Calu3 (cell line): ENCODE data around the gene ZNF354C. TPM values are rescaled to one million over a fixed set of nuclear protein-coding genes. Genes with fewer than 3 reads are reported as not detected.

Experiments
- Bru-seq: library from RNA; stranded (reverse); fragments of 400-500 nt; gene quantifications from one replicate; lab custom pipeline; 2021; lab: Mats Ljungman, UMichigan
- BruChase-seq, 2 experiments: library from RNA; stranded (reverse); fragments of 400-500 nt; gene quantifications; one replicate each; lab custom pipeline; 2021; lab: Mats Ljungman, UMichigan
- BruUV-seq: library from RNA; stranded (reverse); fragments of 400-500 nt; replicated peaks from 2 replicates; lab custom pipeline; 2021; lab: Mats Ljungman, UMichigan
- CTCF ChIA-PET: fragments of 300-600 bp; sonication (Branson Sonifier 250); formaldehyde crosslinking; loops from one replicate; lab custom pipeline; 2022; ENCODE audit warnings: antibody characterized with exemption; lab: Charles Lee
- DNase-seq: peaks from one replicate; pipeline ENCODE4 v3.0.0; 2022
- H3K27ac Mint-ChIP-seq: one replicate; pipeline ENCODE4 v1.8.0; 2022; ENCODE audit warnings: mixed read lengths; ENCODE audit not compliant: unreplicated experiment
- H3K27me3 Mint-ChIP-seq: one replicate; pipeline ENCODE4 v1.8.0; 2022; ENCODE audit warnings: mixed read lengths; ENCODE audit not compliant: unreplicated experiment
- H3K36me3 Mint-ChIP-seq: one replicate; pipeline ENCODE4 v1.8.0; 2022; ENCODE audit warnings: mild to moderate bottlenecking, moderate library complexity, mixed read lengths; ENCODE audit not compliant: insufficient read depth, unreplicated experiment
- H3K4me1 Mint-ChIP-seq: one replicate; pipeline ENCODE4 v1.8.0; 2022; ENCODE audit warnings: mild to moderate bottlenecking, low read depth, mixed read lengths; ENCODE audit not compliant: unreplicated experiment
- H3K4me3 Mint-ChIP-seq: one replicate; pipeline ENCODE4 v1.8.0; 2022; ENCODE audit warnings: mild to moderate bottlenecking, low read depth, moderate library complexity, mixed read lengths; ENCODE audit not compliant: unreplicated experiment
- H3K9me3 Mint-ChIP-seq: one replicate; pipeline ENCODE4 v1.8.0; 2022; ENCODE audit warnings: low read depth, mixed read lengths; ENCODE audit not compliant: unreplicated experiment
- intact Hi-C: fragments of 100-400 bp; cut with micrococcal nuclease; formaldehyde crosslinking; loops from one replicate; pipeline ENCODE4 v1.10.0; 2022; ENCODE audit not compliant: unreplicated experiment
- long read RNA-seq: library from polyadenylated mRNA; stranded (forward); transcript quantifications from one replicate; pipeline ENCODE4 v2.0.0, GENCODE V29; 2022
- total RNA-seq: library from RNA; stranded (reverse); gene quantifications from 2 replicates; pipeline ENCODE4 v1.2.3, GENCODE V29; 2022
- TF ChIP-seq, protein P1 (sequence below): fragments of 200-600 bp; IDR thresholded peaks from one replicate; pipeline ENCODE4 v1.8.0; 2022; ENCODE audit warnings: antibody characterized with exemption; ENCODE audit not compliant: unreplicated experiment

The ZNF354C gene
- total RNA-seq (2.1 and 2.4 TPM in 2 replicates), Bru-seq, nascent RNA (percentile 51 among the genes with signal in this experiment), BruChase-seq, experiment 1, labeled RNA remaining after a 6-hour chase (percentile 51 among the genes with signal in this experiment), BruChase-seq, experiment 2, labeled RNA remaining after a 2-hour chase (percentile 63 among the genes with signal in this experiment)
- long read RNA-seq, full-length matches to known transcripts, result 1 of 1 reads
- long read RNA-seq, partial matches to known transcripts, result 0 of 1 reads
- long read RNA-seq, other reads (novel, unspliced or antisense), result 0 of 1 reads

DNA sequence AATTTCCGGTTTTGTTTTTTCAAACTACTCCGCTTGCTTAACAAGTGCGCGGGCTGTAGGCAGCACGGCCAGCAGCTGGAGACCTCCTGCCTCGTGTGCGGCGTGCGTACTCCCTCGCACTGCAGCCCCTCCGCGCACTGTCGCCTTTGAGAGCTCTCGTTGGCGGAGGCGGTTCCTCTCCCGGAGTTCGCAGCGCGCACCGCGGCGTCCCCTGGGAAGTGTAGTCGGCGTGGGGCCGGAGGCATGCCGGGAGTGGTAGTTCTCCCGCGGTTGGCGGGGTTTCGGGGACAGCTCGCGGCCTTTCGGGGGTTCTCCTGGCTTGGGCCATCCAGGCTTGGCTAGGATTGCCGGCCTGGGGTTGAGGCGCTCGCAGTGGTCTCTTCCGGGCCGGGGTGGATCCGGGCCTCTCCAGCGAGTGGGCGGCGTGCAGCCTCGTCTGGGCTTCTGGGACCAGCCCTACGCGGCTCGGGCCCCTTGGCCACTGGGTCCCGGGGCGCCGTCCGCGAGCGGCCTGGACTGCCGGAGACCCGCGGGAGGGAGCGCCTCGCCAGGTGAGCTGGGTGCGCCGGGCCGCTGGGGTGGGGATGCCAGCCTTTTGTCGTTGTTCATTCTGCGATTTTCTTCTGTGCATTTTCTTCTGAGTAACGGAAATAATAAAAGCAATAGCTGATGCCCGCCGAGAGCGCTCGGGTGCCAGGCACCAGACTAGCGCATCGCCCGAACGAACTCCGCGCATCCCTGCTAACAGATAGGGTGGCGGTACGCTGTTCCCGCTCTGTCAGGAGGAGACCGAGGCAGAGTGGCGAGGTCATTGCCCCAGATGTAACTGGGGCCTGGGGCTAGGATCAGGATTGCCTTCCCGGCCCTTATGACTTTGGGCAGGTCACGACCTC is at the start of gene ZNF354C:
Gene ZNF354C, plus strand, starts transcription at position 258 of the 893 bp plus-strand sequence. CDS start 1,696 bp downstream, outside the sequence.
- DNase-seq, result peak; percentile 86
- Mint-ChIP-seq H3K4me1 (no peaks in the 10 kb centered on the region), H3K4me3 (peak within 1 kb of the TSS; percentile 73), H3K9me3 (peaks cover 24% of the 10 kb centered on the region), H3K27me3 (no peaks in the 10 kb centered on the region), H3K36me3 (peaks cover 11% of the 10 kb centered on the region), H3K27ac (no peak within 1 kb of the TSS)
- no TSS peak for BruUV-seq
- CTCF ChIA-PET, result interaction anchor here (0.7 kb wide), 1 partner anchor 432 kb away, joined by 3 read pairs; no protein-coding TSS in a partner anchor
- TF ChIP-seq, protein P1, sequence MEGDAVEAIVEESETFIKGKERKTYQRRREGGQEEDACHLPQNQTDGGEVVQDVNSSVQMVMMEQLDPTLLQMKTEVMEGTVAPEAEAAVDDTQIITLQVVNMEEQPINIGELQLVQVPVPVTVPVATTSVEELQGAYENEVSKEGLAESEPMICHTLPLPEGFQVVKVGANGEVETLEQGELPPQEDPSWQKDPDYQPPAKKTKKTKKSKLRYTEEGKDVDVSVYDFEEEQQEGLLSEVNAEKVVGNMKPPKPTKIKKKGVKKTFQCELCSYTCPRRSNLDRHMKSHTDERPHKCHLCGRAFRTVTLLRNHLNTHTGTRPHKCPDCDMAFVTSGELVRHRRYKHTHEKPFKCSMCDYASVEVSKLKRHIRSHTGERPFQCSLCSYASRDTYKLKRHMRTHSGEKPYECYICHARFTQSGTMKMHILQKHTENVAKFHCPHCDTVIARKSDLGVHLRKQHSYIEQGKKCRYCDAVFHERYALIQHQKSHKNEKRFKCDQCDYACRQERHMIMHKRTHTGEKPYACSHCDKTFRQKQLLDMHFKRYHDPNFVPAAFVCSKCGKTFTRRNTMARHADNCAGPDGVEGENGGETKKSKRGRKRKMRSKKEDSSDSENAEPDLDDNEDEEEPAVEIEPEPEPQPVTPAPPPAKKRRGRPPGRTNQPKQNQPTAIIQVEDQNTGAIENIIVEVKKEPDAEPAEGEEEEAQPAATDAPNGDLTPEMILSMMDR, result no peak
- intact Hi-C loops, result no loop called here

DNA sequence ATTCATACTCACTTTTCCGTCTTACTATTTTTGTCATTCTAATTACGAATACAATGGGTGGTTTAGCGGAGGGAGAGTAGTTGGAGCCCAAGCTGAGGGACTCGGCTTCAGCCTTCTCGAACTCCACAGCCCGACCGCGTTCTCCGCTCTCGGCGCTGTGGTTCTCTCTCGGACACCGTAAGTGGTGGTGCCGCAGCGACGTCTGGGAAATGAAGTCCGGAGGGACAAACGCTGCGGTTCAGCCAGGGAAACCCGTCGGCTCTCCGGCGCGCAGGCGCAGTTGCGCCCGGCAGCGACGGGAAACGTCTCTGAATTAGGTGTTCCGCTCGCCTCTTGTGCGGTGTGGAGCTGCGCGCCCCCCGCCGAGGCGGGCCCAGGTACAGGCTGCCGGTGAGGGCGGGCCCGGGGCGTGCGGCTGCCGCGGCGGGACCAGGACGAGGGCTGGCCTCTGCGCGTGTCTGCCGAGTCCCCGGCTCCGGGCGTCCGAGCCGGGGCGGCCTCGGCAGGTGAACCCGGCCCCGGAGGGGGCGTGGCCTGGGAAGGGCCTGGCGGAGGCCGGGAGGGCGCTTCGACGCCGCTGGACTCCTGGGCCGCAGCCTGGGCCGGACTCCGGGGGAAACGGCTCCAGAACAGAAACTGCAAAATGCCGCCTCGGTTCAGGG is 36.5 kb upstream of the ZNF354C start, which contains the start of gene ZNF879:
Gene ZNF879, plus strand, starts transcription at position 277 of the 662 bp plus-strand sequence. CDS start 1,201 bp downstream, outside the sequence.
- CTCF ChIA-PET, result no interaction called here
- H3K27ac Mint-ChIP-seq, result no peak within 1 kb of the TSS
- BruUV-seq, result TSS peak; percentile 41
- no peaks in the 10 kb centered on the region for H3K36me3 Mint-ChIP-seq
- intact Hi-C loops, result no loop called here
- H3K4me1 Mint-ChIP-seq, result no peaks in the 10 kb centered on the region
- H3K4me3 Mint-ChIP-seq, result peak within 1 kb of the TSS; percentile 62
- TF ChIP-seq, protein P1, result no peak
- peak; percentile 80 for DNase-seq
- H3K27me3 Mint-ChIP-seq, result no peaks in the 10 kb centered on the region
- H3K9me3 Mint-ChIP-seq, result peaks cover 19% of the 10 kb centered on the region

DNA sequence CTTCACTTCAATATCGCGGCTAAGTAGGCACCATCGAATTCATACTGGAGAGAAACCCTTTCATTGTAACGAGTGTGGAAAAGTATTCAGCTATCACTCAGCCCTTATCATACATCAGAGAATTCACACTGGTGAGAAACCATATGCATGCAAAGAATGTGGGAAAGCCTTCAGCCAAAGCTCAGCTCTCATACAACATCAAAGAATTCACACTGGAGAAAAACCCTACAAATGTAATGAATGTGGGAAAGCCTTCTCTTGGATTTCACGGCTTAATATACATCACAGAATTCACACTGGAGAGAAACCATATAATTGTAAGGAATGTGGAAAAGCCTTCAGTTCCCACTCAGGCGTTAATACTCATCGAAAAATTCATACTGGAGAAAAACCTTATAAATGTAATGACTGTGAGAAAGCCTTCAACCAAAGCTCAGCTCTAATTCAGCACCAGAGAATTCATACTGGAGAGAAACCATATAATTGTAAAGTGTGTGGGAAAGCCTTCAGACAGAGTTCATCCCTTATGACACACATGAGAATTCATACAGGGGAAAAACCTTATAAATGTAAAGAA is 27.1 kb upstream of the ZNF354C start:
- H3K36me3 Mint-ChIP-seq, result no peaks in the 10 kb centered on the region
- H3K4me3 Mint-ChIP-seq, result no peak overlapping the region
- H3K27ac Mint-ChIP-seq, result no peak overlapping the region
- no peaks in the 10 kb centered on the region for H3K27me3 Mint-ChIP-seq
- H3K9me3 Mint-ChIP-seq, result peaks cover 38% of the 10 kb centered on the region
- H3K4me1 Mint-ChIP-seq, result no peaks in the 10 kb centered on the region
- CTCF ChIA-PET, result no interaction called here
- intact Hi-C loops, result no loop called here
- no TSS peak for BruUV-seq
- no peak for DNase-seq
- TF ChIP-seq, protein P1, result no peak

DNA sequence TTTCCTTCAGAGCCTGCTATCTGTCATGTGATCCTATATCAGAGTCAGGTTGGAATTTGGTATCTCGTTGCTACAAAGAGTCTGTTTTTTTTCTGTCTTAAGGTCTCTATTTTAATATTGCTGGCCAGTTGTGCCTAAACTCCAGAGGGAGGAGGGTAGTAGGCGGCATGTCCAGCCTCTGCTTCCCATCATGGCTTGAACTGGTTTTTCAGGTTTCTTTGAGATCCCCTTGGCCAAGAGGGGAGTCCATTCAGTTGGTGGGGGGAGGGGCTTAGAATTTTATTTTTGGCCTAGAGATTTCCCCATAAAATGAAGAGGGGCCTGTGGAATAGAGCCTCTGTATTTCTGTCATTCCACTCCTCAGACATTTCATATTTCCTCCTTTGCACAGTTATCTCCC is 15.4 kb upstream of the ZNF354C start:
- no peaks in the 10 kb centered on the region for H3K4me1 Mint-ChIP-seq
- peaks cover 23% of the 10 kb centered on the region for H3K9me3 Mint-ChIP-seq
- no TSS peak for BruUV-seq
- intact Hi-C loops, result no loop called here
- H3K27me3 Mint-ChIP-seq, result no peaks in the 10 kb centered on the region
- no peak for DNase-seq
- no peak overlapping the region for H3K27ac Mint-ChIP-seq
- H3K4me3 Mint-ChIP-seq, result no peak overlapping the region
- CTCF ChIA-PET, result no interaction called here
- H3K36me3 Mint-ChIP-seq, result no peaks in the 10 kb centered on the region
- TF ChIP-seq, protein P1, result no peak
